Activated CD4-positive, alpha-beta T cell treated with anti-CD3 and anti-CD28 coated beads, Interleukin-2, Interleukin-6, amounts not matched to agents 100 ng/mL and 50 ng/mL, durations not matched to agents 16 hours and 8 hours (primary cell): Measurements from ENCODE around the gene POLR2F.
"Not testable (repeated sequence)": the region's sequence is repeated elsewhere in the genome, so short reads cannot be mapped to it uniquely, and the experiment has no call there.

ENCODE experiments used
- DNase-seq: peaks from one replicate; pipeline ENCODE4 v3.0.0-alpha.2; 2020

The POLR2F gene

DNA sequence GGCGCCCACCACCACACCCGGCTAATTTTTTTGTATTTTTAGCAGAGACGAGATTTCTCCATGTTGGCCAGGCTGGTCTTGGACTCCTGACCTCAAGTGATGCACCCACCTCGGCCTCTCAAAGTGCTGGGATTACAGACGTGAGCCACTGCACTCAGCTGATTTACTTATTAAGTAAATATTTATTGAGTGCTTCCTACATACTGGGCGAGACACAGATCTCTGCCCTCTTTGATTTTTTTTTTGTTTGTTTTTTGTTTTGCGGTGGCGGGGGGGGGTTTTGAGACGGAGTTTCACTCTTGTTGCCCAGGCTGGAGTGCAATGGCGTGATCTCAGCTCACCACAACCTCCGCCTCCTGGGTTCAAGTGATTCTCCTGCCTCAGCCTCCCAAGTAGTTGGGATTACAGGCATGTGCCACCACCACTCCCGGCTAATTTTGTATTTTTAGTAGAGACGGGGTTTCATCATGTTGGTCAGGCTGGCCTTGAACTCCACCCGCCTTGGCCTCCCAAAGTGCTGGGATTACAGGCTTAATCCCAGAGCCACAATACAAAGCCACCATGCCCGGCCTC is 2.4 kb downstream of the POLR2F start:
- not testable (repeated sequence) for DNase-seq

GRCh38 chr22:37957232-37957631 is 3.7 kb downstream of the POLR2F start:
- DNase-seq: no peak

- DNase-seq: no peak
Measured at GRCh38 chr22:37959231-37959825, 5.8 kb downstream of the POLR2F start.

GRCh38 chr22:37961062-37961461 is 7.6 kb downstream of the POLR2F start:
- DNase-seq: no peak

DNA sequence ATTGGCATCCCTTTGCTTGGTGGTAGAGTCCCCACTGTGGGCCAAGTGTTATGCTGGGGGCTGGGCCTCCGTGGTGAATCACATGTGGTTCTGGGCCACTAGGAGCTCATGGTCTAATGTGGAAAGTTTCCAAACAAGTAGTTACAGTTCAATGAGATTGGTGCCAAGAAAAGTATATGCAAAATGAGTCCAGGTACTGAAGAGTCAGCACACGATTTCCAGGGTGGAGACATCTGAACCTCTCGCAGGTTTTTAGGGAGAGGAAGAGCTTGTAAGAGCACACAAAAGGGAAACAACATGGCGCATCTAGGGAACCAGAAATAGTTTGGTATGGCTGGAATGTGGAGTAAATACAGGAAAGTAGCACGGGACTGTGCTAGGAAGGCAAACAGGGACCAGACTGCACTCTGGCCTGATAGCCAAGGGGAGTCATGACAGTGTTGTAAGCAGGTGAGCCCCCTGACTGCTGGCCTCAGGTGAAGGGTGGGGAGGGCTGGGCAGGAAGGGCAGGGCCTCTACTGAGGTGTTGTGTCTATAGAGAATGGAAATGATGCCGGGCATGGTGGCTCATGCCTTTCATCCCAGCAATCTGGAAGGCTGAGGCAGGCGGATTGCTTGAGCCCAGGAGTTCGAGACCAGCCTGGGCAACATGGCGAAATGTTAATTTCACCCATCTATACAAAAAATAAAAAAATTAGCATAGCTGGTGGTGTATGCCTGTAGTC is 12.6 kb downstream of the POLR2F start:
- DNase-seq: no peak

DNA sequence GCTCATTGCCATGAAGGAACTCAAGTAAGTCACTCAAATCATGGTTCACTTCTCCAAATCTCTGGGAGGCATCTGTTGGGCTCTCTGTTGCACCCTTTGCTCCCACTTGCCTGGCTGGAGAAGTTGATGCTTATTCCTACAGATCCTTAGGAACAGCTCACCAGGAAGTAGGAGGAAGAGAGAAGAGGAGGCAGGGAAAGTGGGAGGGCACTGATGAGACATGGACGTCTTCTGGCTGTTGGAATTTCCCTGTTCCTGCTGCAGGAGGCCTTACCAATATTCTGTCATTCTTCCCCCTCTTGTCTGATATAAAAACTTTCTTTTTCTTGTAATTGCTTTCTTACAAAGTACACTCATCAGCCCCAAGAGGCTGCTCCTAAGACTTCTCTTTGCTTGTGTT is 13.6 kb downstream of the POLR2F start:
- no peak for DNase-seq

DNA sequence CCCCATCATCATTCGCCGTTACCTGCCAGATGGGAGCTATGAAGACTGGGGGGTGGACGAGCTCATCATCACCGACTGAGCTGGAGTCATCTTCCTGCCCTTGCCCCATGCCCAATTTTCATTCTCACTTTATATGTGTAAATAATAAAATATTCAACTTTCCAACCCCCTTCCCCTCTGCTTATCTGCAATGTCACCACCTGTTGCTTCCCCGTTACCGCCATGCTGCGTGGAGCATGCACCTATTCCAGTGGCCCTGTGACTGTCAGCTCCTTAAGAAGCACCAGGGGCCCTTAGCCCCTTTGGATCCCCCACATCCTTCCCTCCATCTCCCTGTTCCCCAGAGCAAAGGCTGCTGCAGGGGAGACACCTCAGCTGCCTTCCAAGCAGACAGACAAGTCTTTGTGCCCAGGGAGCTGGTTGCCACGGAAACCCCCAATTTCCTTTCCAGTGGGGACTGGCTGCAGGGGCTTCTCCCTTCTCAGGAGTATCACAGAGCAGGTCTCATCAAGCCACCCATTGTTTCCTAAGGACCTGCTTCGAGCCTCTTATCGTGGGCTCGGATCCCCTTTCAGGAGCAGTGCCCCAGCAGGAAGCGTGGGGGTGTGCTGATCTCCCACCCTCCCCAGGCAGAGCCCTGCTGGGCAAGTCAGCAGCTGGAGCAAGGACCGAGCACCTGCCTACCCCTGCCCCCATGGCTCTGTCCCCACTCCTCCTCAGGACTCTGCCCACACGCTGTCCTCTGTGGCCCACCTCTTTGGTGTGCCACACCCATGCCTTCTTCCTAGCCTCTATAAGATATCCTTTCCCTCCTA is 14.3 kb downstream of the POLR2F start:
- no peak for DNase-seq

- no peak for DNase-seq
Measured at GRCh38 chr22:37968452-37969251, 15.2 kb downstream of the POLR2F start.

- no peak for DNase-seq
Measured at GRCh38 chr22:37970864-37971263, 17.4 kb downstream of the POLR2F start.

DNA sequence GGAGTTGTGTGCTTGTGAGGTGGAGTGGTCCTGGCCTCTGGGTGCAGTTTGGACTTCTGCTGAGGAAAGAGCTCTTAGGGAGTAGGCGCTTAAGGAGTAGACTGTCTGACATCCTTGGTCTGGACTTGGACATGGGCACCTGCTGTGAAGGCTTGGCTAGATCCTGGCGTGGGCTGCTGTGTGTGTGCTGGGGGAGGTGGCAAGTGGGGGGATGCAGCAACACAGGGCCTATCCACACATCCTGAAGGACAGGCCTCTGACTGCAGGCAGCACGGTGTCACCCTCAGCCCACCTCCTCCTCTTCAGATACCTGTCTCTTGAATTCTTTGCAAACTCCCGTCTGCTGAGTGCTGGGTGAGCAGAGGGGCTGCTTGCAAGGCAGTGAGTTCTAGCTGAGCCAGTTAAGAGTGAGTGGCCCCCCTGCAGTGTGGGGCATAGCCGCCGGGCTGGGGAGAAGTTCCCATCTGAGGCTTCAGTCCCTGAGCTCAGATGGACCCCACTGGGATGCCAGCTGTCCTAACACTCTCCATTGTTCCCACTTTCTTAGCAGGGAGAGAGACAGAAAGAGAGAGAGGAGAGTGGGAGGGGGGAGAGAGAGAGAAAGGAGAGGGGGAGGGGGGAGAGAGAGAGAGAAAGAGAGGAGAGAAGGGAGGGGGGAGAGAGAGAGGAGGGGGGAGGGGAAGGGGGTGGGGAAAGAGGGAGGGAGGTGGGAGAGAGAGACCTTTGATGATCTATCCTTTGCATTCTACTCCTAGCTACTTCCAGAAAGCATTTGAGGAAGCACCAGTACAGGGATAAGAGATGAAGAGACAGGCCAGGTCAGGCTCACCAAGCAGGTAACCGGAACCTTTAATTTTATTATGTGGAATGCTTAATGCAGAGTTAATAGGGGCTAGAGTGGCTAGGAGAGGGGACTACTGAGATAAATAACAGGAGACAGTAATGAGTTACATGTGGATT is 18.3 kb downstream of the POLR2F start:
- DNase-seq: no peak

GRCh38 chr22:37972527-37972926 is 19.0 kb downstream of the POLR2F start:
- DNase-seq: no peak

GRCh38 chr22:37973271-37974170 is 20.0 kb downstream of the POLR2F start:
- DNase-seq: no peak

DNA sequence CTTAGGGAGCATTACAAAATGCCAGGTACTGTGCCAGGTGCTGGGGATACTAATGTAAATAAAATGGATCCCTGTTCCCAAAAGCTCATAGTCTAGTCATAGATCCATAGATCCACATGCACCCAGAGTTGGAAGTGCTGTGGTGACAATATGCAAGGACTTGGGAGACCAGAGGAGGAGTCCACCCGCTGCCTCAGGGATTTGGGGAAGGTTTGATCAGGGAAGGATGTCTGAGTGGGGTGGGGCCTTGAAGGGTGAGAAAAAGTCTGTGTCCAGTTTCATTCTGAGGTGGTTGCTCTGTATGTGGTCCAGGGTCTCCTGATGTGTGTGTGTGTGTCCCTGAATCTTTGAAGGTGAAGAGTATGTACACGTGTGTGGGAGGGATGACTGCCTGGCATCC is 21.7 kb downstream of the POLR2F start:
- DNase-seq: no peak

DNA sequence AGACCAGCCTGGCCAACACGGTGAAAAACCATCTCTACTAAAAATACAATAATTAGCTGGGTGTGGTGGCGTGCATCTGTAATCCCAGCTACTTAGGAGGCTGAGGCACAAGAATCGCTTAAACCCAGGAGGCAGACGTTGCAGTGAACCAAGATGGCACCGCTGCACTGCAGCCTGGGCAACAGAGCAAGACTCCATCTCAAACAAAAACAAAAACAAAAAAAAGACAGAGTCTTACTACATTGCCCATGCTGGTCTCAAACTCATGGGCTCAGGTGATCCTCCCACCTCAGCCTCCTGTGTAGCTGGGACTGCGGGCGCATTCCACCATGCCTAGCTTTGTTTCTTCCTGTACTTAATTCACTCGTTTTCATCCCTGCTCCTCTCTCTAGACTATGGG is 22.5 kb downstream of the POLR2F start:
- DNase-seq: not testable (repeated sequence)

GRCh38 chr22:37976547-37976946 is 23.0 kb downstream of the POLR2F start:
- DNase-seq: no peak

GRCh38 chr22:37979782-37980181 is 26.3 kb downstream of the POLR2F start:
- no peak for DNase-seq

DNA sequence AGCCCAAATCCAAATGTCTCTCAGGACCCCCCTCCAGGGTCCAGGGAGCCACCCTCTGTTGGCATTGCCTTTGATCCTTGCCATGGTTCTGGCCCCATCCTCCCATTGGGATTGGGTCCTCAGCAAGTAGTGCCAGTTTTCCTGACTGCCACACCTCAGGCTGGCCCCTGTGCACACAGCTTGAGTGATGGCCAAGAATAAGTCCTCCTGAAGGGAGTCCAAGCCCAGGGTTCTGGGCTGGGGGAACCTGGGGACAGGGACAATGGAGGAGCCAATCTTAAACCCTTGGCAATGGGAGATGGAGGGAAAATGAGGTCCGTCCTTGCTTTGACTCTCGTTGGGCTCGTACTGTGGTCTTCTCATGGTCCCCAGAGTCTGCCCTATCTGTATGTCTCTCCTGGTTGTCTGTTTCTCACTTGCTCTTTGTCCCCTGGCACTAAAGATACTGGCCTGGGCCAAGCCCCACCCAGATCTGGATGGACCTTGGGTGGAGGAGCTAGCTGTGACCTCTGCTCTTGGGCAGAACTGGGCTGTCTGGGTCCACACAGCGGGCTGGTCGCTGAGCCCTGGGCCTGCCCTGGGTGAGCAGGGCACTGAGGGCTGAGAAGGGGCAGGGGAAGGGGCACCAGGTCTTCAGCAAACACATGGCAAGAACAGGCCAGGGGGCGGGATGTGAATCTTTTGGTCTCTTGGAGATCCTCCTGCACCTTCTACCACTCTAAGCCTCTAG is 27.9 kb downstream of the POLR2F start:
- no peak for DNase-seq

DNA sequence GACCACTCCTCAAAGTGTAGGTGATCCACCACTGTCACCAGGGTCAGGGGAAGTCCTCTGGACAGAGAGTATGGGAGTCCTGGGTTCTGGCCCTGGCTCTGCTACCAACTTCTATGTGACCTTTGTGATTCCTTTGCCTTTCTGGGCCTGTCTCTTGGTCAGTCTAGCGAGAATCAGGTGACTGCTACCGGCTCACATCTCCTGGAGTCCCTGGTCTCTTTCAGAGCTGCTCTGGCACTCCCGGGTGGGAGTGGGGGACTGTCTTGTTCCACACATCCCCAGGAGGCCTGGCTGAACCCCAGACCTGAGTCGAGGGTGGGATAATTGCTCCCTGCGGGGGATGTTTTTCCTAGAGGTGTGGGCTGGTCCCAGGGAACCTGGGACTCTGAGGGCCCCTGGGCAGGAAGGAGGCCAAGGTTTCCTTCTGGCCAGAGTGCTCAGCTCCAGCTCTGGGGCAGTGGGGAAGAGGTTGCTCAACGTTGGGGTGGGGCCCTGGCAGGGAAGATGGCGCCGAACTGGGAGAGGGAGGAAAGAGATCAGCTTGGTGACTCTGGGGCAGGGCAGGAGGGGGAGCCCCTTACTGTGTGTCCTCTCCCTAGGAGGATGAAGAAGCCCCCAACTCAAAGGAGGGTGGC is 28.8 kb downstream of the POLR2F start:
- no peak for DNase-seq
